Measurements from ENCODE around the gene UCP3. TPM values are rescaled to one million over a fixed set of nuclear protein-coding genes. Genes with fewer than 3 reads are reported as not detected.

The UCP3 gene
- total RNA-seq, 6 experiments from 2014 or later, result 0.10 to 0.62 (median 0.39) TPM

DNA sequence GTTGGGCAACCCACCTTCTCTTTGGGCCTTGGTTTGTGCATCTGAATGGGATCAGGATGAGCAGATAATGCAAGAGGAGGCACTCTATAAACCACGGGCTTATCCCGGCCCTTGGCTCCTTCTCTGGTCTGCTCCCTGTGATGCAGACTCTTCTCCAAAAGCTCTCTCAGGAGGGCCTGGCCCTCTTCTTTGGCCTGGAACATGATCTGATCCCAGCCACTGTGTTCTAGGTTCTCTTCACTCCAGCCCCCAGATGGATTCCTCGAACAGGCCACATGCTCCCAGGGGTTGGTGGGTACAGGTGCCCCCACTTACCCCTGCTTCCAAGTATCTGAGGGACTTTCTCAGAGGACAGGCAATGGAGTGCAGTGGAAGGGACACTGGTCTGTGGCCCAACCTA is 8.7 kb upstream of the UCP3 start:
- TF ChIP-seq, protein P1, sequence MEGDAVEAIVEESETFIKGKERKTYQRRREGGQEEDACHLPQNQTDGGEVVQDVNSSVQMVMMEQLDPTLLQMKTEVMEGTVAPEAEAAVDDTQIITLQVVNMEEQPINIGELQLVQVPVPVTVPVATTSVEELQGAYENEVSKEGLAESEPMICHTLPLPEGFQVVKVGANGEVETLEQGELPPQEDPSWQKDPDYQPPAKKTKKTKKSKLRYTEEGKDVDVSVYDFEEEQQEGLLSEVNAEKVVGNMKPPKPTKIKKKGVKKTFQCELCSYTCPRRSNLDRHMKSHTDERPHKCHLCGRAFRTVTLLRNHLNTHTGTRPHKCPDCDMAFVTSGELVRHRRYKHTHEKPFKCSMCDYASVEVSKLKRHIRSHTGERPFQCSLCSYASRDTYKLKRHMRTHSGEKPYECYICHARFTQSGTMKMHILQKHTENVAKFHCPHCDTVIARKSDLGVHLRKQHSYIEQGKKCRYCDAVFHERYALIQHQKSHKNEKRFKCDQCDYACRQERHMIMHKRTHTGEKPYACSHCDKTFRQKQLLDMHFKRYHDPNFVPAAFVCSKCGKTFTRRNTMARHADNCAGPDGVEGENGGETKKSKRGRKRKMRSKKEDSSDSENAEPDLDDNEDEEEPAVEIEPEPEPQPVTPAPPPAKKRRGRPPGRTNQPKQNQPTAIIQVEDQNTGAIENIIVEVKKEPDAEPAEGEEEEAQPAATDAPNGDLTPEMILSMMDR (IDR thresholded peaks at IDR 0.05), result no peak
- peaks cover 9% of the 10 kb centered on the region; the same call in 1 of the 2 replicates for H3K36me3 Mint-ChIP-seq (ENCODE audit: low read depth)
- H3K4me3 Mint-ChIP-seq, result no peak overlapping the region
- no peak for DNase-seq
- H3K27ac Mint-ChIP-seq, result no peak overlapping the region
- peaks cover 2% of the 10 kb centered on the region; the same call in 1 of the 2 replicates for H3K27me3 Mint-ChIP-seq (ENCODE audit: insufficient read depth)
- peaks cover 8% of the 10 kb centered on the region for H3K4me1 Mint-ChIP-seq (ENCODE audit: low read depth)
- H3K9me3 Mint-ChIP-seq, result no peaks in the 10 kb centered on the region

DNA sequence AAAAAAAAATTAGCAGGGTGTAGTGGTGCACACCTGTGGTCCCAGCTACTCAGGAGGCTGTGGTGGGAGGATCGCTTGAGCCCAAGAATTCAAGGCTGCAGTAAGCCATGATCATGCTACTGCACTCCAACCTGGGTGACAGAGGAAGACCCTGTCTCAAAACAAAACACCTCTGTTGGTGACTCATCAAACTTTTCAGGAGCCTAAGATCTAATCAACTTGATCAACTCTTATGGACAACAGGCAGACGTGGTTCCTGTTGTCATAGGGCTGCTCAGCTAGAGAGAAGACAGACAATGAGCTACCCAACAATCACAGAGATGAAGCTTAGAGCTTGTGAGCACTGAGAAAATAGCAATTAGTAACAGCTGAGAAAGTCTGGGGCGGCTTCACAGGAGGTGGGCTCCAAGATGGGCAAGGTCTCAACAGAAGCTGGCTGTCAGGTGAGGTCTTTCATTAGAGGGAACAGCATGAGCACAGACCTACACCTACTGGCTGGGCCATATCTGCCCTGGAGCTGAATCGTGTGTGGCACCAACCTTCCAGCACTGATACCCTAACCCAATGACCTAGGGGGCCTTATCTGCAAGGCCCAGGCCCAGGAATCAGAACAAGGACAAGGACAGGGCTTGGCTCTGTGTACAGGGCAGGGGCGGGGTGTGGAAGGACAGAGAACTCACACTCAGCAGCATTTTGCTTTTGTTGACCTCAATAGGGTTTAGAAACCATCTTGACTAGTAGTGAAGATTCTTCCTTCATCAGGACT is 7.2 kb upstream of the UCP3 start:
- Mint-ChIP-seq H3K36me3 (ENCODE audit: low read depth) (peaks cover 9% of the 10 kb centered on the region; the same call in 1 of the 2 replicates), H3K27ac (no peak overlapping the region), H3K9me3 (no peaks in the 10 kb centered on the region), H3K4me3 (no peak overlapping the region), H3K27me3 (ENCODE audit: insufficient read depth) (peaks cover 2% of the 10 kb centered on the region; the same call in 1 of the 2 replicates), H3K4me1 (ENCODE audit: low read depth) (peaks cover 8% of the 10 kb centered on the region)
- no peak for DNase-seq
- TF ChIP-seq, protein P1 (IDR thresholded peaks at IDR 0.05), result no peak

DNA sequence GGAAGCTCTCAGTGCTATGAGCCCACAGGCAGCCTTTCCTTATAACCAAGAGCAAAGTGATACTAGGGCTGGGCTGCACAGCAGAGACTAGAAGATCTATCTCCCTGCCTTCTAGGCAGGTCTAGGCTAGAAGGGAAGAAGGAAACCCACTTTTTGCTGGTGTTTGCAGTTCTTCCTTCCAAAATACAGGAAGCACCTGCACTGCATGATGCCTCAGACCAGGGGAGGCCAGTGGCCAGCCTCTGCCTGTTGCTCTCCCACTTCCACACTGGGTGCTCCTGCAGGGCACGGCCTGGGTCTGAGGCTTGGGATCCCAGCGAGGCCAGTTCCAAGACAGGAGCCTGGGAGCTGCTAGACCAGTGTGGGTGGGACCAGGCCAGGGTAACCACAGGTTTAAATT is 6.0 kb upstream of the UCP3 start:
- no peaks in the 10 kb centered on the region for H3K9me3 Mint-ChIP-seq
- peaks cover 9% of the 10 kb centered on the region; the same call in 1 of the 2 replicates for H3K36me3 Mint-ChIP-seq (ENCODE audit: low read depth)

DNA sequence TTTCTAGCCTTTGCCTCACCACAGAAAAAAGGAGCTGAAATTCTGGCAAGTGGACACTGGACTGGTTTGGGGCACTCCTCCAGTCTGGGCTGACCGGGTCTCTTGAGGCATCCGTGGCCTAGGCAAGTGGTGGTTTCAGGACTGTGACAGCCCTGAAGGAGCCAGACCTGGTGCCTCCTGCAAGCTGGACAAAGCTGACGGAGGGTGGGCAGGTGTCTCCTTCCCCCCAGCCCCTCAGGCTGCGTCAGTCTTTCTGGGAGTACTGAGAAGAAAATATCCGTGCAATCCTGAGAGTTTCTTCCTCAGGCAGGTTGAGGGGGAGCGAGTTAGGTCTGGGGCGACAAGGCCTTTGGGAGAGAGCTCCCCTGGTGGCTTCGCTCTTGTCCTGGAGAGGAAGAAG is 4.3 kb upstream of the UCP3 start:
- no peak for DNase-seq

More for the DNA sequence above, 6.0 kb upstream of the UCP3 start:
- Mint-ChIP-seq H3K27me3 (ENCODE audit: insufficient read depth) (peaks cover 6% of the 10 kb centered on the region), H3K4me3 (no peak overlapping the region), H3K4me1 (ENCODE audit: low read depth) (peaks cover 8% of the 10 kb centered on the region), H3K27ac (no peak overlapping the region)
- no peak for DNase-seq
- TF ChIP-seq, protein P1 (IDR thresholded peaks at IDR 0.05), result no peak

DNA sequence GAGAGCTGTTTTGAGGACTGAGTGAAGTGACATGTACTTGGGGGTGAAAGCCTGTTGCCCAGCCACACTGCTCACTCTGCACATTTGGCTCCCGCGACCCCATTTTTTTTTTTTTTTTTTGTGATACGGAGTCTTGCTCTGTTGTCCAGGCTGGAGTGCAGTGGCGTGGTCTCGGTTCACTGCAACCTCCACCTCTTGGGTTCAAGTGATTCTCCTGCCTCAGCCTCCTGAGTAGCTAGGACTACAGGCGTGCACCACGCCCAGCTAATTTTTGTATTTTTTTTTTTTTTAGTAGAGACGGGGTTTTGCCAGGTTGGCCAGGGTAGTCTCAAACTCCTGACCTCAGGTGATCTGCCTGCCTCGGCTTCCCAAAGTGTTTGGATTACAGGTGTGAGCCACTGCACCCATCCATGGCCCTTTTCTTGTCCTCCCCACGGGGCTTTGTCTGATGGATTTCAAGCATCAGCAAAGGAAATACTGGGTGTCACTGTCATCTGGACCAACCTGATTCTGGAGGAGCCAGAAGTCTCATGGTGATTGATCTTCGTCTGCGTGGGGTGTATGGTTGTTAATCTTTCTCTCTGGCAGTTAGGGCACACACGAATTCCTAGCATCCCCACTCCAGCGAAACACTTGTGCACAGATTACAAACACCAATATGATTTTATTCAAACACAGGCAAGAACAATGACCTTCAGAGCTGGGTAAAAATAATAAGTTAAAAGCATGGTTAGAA is 3.4 kb upstream of the UCP3 start:
- DNase-seq, result no peak
- TF ChIP-seq, protein P1 (IDR thresholded peaks at IDR 0.05), result no peak
- Mint-ChIP-seq H3K9me3 (no peaks in the 10 kb centered on the region), H3K27ac (no peak overlapping the region), H3K27me3 (ENCODE audit: insufficient read depth) (peaks cover 7% of the 10 kb centered on the region), H3K36me3 (ENCODE audit: low read depth) (peaks cover 3% of the 10 kb centered on the region; the same call in 1 of the 2 replicates), H3K4me3 (no peak overlapping the region), H3K4me1 (ENCODE audit: low read depth) (no peaks in the 10 kb centered on the region)

More for the DNA sequence above, 4.3 kb upstream of the UCP3 start:
- H3K36me3 Mint-ChIP-seq (ENCODE audit: low read depth), result peaks cover 9% of the 10 kb centered on the region; the same call in 1 of the 2 replicates
- H3K27me3 Mint-ChIP-seq (ENCODE audit: insufficient read depth), result peaks cover 7% of the 10 kb centered on the region
- no peak overlapping the region for H3K27ac Mint-ChIP-seq
- peaks cover under 1% of the 10 kb centered on the region; the same call in 1 of the 2 replicates for H3K4me1 Mint-ChIP-seq (ENCODE audit: low read depth)
- TF ChIP-seq, protein P1 (IDR thresholded peaks at IDR 0.05), result no peak
- H3K9me3 Mint-ChIP-seq, result no peaks in the 10 kb centered on the region
- no peak overlapping the region for H3K4me3 Mint-ChIP-seq
